Endometrial microvascular endothelial cells (primary cell): Measurements from ENCODE around the gene MYH11. TPM values are rescaled to one million over a fixed set of nuclear protein-coding genes. Genes with fewer than 3 reads are reported as not detected.

Experiments
- in situ Hi-C: cut with HindIII; loops from 2 replicates; pipeline ENCODE4 v1.10.0; 2017; ENCODE audit warnings: low sequenced_read_pairs, low pct_unique_long_range_greater_than_20kb; ENCODE audit errors: inconsistent ontology term
- total RNA-seq: library from RNA; depleted of rRNA; stranded (reverse); fragments of >200 nt; gene quantifications from one replicate; pipeline ENCODE4 v1.2.3, GENCODE V29; 2015; ENCODE audit errors: inconsistent ontology term

MYH11 gene
- total RNA-seq, 1 donor from 2014 or later, result not detected

DNA sequence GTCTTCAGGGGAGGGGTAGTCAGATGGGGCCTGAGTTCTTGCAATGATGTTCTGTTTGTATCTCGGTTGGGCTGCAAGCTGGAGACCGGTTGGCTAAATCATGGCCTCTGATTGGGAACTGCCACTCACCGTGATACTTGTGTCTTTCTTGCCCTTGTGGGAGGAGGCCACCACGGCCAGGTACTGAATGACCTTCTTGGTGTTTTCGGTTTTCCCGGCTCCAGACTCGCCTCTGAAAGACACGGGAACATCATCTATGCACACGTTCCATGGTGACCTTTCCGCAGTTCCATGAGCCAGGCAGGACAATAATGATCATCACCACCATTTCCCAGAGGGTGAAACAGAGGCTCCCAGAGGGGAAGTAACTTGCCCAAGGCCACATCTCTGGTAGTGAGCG lies 70.3 kb downstream of the MYH11 start:
- in situ Hi-C loops, result no loop called here

DNA sequence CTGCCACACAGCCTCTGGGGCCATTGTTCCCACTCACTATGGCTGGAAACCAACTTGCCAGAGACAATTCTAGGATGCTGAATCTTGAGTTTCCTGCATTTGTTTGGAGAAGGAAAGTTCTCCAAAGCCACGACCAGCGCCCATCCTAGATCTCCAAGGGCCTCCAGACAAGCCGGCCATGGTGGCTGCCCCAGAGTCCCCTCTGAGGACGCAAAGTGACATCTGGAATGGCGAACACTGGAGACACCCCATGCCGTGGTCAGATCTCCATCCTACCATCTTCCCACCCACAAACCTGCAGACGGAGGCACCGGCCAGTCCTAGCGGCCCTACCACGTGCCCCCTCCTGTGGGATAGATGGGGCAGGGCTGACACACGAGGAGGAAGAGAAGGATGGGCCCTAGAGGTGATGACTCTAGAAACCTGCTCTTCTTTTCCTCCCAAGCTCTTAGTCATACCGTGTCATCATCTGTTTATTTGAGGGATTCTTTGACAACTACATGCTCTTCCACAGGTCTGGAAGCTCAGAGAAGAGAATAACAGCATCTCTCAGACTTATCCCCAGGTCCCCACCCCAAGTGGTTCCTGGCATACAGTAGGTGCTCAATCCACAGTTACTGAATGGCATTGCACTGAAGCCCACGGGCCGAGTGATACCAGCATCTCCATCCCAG lies 71.3 kb downstream of the MYH11 start:
- in situ Hi-C loops, result no loop called here

DNA sequence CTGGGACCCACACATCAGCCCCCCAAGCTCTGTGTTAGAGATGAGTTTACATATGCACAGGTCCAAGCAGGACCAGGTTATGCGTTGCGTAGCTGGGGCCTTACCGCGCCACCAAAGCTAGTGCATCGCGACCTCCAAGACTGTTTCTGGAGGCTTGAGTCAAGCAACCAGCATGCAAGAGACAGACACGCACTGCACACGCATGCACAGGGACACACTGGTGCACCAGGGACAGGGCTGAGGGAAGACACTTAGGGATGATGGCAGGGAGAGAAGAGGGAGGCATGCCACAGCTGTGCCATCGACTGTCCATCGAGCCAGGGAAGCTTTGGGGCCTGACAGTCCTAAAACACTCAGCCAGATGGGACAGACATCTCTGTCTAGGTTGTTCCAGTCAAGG lies 72.8 kb downstream of the MYH11 start:
- in situ Hi-C loops, result no loop called here

DNA sequence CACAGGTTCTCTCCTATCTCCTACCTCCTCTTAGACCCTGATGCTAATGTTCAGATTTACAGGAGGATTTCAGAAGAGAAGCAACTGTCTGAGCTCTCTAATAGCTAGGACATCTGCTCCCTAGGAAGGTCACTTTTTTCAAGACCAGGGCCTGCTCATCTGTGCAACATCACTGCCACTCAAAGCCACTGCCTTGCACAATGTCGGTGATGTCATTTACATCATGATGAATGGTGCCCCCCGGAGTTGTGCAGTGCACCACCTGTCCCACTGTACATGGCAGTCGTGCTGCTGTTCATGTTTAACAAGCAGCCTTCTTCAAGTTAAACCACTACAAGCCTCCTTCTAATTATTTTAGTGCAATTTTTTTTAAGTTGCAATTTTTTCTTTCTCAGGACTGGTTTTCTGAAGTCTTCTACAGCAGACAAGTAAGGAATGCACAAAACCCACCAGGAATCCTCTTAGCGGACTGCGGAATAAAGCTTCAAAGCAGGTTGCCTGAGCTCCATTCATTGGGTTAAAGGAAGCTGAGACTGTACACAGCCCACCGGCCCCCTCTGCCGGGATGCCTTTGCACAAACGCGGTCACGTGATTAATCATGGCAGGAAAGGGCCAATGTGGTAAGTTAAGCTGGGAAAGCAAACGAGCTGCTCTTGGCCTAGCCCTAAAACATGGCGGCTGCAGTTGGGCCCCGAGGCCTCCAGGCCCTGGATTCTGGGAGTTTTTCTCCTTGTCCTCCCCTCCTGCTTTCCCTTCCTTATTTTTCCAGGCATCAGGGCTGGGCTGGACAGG lies 74.1 kb downstream of the MYH11 start:
- in situ Hi-C loops, result no loop called here

DNA sequence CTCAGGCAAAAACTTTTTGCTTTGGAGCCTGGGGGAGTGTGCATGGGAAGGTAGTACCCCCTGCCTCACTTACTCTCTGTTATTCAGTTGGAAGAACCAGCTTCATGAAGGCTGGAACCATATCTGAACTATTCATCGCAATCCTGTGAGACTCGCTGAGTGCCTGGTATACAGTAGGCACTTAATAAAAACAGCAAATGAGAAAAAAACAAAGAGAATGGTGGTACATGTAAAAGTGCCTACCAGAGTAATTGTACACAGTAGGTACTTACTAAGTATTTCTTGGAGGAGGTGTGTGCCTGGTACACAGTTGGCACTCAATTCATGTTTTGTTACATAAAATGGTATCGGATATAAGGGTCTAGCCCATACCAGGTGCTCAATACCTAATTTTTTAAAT lies 75.2 kb downstream of the MYH11 start:
- in situ Hi-C loops, result no loop called here

DNA sequence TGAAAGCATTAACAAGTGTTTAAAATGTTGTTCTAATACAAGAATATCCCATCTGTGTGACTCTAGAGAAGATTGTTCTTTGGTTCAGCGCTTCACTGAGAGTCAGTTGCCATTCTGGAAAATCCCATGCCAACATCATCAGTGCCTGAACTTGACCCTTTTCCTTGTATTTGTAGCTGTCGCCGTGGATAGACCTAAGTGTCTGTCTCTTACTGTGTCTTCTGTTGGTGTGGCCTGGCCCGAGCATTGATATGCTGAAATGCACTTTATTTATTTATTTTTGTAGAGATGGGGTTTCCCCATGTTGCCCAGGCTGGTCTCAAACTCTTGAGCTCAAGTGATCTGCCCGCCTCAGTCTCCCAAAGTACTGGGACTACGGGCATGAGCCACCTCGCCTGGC lies 76.0 kb downstream of the MYH11 start:
- in situ Hi-C loops, result no loop called here

DNA sequence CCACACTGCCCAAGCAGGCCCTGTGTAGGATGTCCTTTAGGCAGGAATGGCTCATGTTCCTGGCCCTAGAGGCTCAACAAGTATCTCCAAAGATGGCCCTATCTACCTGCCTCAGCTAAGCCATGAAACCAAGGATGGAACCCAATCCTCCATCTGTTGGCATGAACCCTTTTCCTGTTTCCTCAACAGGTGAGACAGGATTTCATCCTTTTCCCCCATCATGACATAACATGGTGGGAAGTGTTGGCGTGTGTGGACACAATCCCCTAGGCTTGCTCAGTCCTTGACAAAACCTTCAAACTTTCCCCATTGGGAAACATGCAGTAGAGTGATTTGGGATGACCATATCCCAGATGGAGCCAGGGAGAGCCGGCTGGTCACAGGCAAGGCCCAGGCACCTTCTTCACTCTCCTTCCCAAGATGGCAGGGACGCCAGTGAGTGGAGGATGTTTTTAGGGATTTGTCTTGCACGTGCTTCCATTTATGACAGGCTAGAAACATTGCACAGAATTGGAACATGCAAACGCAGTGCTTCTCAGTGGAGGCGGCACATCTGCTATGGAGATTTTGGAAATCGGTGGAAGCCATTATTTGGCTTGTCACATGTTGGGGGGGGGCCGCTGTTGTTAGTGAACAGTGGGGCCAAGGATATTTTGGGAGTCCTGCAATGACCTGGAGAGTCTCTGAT lies 77.0 kb downstream of the MYH11 start:
- in situ Hi-C loops, result no loop called here

DNA sequence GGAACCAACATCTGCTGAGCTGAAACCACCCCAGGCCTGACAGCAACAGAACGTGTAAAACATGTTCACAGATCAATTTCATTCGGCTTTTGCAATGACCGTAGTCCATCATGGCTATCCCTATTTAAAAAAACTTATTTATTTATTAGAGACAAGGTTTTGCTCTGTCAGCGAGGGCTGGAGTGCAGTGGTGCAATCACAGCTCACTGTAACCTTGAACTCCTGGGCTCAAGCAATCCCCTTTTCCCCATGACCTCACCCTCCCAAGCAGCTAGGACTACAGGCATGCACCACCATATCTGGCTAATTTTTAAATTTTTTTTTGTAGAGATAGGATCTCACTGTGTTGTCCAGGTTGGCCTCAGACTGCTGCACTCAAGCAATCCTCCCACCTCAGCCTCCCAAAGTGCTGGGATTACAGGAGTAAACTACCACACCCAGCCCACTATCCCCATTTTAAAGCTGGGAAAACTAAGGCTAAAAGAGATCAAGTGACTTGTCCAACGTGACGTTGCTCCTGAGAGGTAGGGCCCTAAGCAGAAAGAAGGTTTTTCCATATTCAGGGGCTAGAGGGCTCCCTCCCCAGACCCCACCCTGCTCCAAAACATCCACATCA lies 77.7 kb downstream of the MYH11 start:
- in situ Hi-C loops, result no loop called here

DNA sequence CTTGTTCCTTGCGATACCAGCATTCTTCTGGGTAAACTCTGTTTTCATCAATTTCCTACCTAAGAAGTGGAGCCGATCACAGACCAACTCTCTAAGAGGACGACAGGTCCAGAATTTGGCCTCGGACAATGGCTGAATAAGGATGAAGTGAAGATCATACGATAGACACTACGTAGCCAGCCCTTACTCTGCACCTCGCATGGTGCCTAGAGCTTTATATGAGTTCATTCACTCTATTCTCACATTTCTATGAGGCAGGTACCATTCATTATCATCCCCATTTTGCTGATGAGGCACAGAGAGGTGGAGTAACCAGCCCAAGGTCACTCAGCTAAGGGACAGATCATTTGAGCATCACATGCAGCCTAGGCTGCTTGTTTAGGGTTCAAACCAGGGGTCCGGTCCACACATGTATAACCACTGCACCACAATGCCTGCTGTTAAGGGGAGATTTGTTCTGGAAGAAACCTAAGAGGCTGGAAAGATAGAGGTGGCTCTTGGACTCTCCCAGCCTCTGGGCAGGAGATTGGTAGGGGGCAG lies 78.6 kb downstream of the MYH11 start:
- in situ Hi-C loops, result no loop called here

DNA sequence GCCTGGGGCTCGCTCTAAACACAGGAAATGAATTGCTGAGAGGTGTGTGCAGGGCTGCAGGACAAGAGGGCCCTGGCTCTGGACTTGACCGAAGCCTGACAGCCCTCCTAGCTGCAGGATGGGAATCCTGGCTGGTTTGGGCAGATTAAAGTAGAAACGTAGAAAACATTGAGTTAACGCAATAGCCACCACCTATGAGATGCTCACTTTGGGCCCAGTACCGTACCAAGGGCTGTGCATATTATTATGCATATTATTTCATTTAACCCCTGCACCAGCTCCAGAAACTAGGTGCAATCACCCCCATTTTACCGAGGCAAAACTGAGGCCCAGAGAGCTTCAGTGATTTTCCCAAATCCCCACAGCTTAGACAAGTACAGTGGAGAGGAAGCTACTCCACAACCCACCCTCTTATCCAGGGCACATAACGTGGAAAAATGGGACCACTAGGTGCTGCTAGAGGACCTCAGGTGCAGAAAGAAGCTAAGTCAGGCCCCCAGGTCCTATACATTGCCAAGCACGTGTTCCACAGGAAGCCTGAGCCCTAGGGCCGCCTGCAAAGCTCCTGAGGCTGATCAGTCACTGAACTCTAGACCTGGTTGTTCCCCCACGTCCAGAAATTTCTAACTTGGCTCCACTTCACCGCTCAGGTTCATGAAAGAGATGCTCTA lies 79.2 kb downstream of the MYH11 start:
- in situ Hi-C loops, result no loop called here

DNA sequence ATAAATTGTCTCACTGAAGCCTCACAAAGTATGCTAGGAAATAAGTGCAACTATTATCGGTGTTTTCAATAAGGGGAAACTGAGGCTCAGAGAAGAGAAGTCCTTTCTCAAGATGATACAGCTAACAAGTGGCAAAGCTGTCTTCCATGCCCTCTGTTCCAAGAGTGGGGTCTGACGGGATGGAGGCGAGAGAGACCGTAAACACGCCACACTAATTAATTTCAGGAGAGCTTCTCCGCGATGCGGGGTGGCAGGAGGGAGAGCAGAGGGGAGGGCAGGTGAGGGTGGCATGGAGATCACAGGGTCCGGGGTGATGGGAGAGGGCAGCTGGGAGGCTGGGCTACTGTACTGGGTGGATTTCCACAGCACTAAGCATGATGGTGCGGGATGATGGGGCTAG lies 80.3 kb downstream of the MYH11 start:
- in situ Hi-C loops, result no loop called here

DNA sequence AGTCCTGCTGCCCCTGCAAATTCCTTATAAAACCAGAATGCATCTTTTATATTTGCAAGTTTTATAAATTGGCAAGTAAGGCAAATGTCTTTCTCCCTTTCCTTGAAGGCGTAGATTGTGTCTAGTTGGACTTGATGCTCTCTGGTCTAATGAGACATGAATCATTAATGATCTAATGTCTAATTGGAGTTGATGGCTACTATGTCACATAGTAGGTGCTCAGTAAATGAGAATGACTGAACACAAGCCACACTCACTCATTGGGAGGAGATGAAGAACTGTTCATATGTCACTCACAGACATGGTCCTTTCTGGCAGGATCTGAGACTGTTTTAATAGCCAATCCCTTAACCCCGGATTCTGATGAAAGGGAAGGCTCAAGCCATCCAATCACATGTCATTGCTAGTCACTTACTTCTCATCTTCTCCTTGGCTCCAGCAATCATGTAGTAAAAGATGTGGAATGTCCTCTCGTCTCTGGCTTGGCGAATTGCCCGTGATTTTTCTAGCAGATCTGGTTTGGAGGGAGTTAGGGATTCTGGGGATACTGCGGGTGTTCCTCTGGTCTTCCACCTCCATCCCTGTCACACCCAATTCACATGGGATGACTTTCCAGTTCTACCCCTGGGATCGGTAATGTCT lies 81.0 kb downstream of the MYH11 start:
- in situ Hi-C loops, result no loop called here

DNA sequence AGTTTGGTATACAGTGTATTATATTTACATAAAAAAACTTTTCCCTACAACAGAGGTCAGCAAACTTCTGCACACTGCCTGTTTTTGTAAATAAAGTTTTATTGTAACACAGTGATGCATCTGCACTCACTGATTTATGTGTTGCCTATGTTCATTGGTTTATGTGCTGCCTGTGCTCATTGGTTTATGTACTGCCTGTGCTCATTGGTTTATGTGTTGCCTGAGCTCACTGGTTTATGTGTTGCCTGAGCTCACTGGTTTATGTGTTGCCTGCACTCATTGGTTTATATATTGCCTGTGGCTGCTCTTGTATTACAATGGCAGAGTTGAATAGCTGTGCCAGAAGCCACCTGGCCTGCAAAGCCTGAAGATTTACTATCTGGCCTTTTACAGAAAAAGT lies 81.6 kb downstream of the MYH11 start:
- in situ Hi-C loops, result no loop called here

DNA sequence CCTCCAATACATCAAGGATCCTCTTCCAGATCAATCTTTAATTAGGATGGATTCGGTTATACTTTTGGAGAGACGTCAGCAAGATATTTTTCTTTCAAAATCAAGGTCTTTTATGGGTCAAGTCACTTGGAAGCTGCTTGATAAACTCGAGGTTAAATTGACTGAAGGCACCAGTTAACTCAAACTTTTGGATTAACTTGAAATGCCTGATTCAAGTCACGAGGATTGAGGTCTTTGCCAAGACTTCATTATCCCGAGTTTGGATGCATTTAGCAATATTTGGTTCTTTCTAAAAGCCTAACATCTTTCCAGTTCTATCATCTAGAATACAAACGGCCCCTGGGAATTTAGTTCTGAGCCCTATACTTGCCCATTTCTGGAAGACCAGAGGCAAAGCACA lies 82.9 kb downstream of the MYH11 start:
- in situ Hi-C loops, result no loop called here

DNA sequence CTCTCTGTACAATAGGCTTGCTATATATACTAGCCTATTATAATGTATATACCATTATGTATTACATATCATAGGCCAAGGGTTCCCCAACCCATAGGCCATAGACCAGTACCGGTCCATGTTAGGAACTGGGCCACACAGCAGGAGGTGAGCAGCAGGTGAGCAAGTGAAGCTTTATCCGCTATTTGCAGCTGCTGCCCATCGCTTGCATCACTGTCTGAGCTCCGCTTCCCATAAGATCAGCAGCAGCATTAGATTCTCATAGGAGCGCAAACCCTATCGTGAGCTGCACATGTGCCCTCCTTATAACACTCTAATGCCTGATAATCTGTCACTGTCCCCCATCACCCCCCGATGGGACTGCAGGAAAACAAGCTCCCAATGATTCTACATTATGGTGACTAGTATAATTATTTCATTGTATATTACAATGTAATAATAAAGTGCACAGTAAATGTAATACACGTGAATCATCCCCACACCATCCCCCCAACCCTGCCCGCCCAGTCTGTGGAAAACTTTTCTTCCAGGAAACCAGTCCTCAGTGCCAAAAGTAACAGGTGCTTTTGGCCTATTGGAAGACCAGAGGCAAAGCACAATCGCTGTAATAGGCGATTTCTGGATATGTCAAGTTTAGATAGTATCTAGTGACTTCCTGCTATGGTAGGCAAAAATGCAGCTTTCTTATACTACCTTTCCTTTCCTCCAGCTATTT lies 84.1 kb downstream of the MYH11 start:
- in situ Hi-C loops, result no loop called here

DNA sequence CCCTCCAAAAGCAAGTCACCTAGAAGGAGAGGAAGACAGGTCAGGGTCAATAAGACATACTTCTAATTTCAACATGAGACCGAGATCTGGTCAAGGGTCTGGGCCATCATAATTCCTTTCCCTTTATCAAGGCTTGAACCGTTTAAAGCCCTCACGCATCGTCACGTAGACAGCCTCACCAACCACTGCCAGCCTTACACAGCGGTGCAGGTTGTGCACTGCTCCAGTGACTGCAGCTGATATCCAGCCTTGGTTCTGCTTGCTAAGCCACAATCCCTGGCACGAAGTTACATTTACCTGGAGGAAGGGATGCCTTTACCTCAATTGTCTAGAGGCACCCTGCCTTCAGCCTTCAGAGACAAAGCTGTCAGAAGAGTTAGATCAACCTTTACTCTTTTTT lies 85.1 kb downstream of the MYH11 start:
- in situ Hi-C loops, result no loop called here

DNA sequence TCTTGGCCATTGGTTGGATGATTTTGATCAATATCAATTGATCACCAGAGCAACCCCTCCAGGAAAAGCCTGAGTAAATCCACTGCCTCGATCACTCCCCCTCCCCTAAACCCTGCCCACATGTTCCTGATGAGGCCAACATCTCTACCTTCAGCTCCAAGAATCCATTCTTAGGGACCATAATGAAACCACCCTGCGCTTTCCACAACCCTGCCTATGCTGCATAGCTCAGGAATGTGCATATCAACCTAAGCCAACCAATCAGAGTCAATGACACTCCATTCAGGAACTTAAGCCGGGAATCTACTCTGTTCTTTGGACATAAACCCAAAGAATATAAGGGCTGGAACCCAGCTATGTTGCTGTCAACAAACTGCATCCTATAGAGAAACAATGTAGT lies 86.3 kb downstream of the MYH11 start:
- in situ Hi-C loops, result no loop called here

DNA sequence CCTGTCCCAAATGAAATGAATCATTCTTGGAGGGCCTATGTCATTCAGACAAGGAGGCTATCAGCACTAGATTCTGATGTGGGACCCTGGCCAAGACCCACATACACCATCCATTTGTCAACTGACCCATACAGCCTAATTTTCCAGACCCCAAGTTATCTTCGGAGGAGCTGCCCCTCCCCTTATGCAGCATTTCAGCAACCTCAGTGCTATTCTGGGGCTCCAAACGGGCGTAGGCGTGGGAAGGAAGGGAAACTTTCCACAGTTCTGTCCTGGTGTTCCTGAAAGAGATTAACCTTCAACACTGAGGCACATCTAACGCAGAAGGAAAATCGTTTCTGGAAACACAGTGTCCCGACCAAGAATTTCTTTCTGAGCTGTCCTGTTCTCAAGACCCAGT lies 86.7 kb downstream of the MYH11 start:
- in situ Hi-C loops, result no loop called here
